Stimulated activated CD4-positive, alpha-beta T cell treated with anti-CD3 and anti-CD28 coated beads, Interleukin-12 subunit alpha, Interleukin-12 subunit beta, amount 100 ng/mL, for 4 hours (primary cell): Measurements from ENCODE around the gene ATAT1.
A peak's percentile ranks its signal among the peaks of the same experiment; 100 is the strongest.

ENCODE experiments used
- DNase-seq: peaks from one replicate; pipeline ENCODE4 v3.0.0-alpha.2; 2020

Gene ATAT1

GRCh38 chr6:30614044-30614842 lies 12.4 kb upstream of the ATAT1 start:
- DNase-seq = no peak

DNA sequence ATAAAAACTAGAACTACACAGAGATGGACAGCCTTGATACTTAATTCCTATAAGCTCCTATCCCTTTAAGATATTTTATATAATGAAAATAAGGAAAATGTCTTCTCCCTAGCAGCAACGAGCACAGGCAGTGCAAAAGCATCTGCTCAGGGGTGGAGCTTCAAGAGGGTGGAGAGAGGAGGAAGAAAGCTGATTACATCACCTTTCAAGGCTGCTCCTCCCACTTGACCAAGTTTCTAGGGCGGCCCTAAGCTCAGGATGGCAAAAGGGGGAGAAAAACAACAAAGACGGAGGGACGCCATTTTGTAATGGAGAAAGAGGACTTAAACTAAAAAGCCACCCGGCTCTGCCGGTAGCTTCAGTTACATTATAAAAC lies 11.8 kb upstream of the ATAT1 start:
- DNase-seq = peak; percentile 65

DNA sequence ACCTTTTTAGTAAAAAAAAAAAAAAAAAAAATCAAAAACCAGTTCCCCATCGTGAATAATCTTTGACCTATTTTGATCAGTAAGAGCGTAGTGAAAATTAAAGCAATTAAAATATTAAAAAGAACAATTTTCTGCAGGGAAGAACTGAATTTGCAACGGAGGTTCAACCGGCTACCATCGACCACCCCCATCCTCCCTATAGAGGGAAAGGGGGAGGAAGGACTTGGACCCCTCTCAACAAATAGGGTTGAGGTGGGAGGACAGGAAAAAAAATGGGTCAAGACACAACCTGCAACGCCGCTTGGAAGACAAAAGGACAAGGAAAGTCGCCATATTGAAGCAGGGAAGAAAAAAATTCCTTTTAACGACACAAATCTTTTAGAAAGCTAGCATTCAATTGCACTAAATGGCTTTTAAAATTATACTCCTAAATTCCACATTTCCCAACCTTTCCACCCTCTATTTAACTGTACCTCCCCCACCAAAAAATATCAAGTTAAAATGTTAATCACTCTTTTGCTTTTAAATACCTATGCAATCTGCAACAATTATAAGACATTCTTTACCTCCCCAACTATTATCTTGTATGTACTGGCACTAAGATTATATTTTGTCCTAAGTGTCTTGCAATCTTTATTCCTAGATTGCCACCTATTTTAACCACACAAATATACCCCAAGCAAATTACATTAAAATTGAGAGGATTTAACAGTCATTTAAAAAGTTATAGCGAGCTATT lies 11.3 kb upstream of the ATAT1 start:
- DNase-seq = no peak

- no peak for DNase-seq
Measured at GRCh38 chr6:30615958-30616810, 10.5 kb upstream of the ATAT1 start.

DNA sequence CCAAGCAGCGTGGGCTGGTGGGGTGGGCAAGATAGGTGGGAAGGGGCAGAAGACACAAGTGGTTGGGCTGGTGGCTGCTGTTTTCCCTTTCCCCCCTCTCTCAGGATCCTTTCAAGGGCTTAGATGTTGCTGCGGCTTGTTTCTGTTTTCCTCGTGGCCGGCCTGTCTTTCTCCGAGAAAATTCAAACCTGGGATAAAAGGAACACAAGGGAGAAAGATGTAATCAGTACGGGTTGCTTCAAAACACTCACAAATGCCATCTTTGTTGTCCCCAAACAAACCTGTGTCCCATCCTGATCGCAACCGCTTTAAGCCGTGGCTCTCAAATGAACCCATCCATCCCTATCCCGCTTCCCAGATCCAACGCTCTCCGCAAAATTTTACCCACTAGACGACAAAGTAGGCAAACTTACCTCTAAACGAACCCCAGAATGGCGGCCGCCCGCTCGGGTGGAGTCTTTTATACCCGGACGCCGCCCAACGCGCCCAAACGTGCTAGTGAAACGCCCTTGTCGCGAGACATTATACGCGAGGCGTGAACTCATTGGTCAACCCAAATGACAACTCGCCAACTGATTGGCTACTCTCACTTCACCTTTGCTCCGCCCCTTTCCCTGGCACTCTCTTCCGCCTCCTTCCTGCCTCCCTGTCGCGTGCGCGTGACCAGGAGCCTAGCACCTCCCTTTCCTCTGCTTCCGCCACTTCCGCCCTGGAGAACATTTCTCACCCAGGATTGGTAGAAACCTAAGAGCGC lies 9.7 kb upstream of the ATAT1 start, which contains the start of gene PPP1R10:
Gene PPP1R10, minus strand, starts transcription at position 433 of the 754 bp plus-strand sequence. CDS start 7,299 bp downstream, outside the sequence.
- peak; percentile 95 for DNase-seq

DNA sequence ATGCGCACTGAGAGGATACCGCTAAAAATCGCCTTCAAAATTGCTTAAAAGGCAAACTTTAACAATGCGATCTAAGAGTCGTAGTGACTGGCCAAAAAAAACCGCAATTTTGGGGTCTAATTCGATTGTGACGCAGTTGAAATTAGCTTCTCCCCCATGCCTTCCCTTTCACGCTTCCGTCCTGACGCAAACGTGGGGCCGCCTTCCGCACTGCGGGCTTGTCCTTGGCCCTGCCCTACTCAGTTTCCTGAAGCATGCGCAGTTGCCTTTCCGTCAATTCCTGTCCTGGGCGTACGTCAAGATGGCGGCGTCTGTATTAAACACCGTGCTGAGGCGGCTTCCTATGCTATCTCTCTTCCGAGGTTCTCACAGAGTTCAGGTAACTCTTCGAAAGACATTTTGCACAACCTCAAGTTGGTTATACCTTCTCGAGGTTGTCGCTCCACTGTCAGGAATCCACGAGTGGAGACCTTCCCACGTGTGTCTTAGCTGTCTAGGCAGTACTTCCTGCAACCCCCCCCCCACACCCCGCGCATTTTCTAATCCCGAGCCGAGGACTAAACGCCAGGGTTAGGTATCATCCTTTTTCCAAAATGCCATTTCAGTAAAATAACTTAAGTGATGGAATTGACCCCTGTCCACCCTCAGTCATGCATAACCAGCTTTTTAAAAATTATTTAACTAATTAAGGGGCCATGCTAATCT lies 9.0 kb upstream of the ATAT1 start, which contains the start of gene MRPS18B:
Gene MRPS18B, plus strand, starts transcription at position 276 of the 705 bp plus-strand sequence. Its CDS starts 26 bp downstream, at position 302.
- DNase-seq = peak; percentile 94

DNA sequence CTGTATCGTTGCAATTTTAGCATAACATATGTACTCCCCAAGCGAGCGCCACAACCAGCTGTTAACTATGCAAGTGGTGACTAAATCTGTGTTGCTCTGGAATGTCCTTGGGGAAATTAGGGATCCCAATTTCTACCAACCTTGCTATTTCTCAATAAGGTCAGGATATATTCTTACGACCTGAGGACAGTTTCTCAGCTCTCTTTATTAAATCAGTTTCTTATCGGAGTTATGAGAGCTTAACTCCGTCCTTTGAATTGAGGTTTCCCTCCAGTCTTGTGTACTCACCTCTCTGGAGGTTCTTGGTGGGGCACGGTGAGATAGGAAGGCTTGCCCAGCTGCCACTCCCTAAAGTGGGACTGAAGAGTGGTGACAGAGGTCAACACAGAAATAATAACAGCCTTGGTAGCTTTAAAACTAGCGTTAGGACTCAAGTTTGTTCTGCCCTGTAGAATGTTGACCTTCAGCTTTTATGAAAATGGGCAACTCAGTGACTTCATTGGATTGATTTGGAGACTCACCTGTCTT lies 8.3 kb upstream of the ATAT1 start:
- DNase-seq = no peak

- no peak for DNase-seq
Measured at GRCh38 chr6:30619561-30619960, 7.1 kb upstream of the ATAT1 start.

GRCh38 chr6:30625511-30625910 lies 1.2 kb upstream of the ATAT1 start:
- no peak for DNase-seq

DNA sequence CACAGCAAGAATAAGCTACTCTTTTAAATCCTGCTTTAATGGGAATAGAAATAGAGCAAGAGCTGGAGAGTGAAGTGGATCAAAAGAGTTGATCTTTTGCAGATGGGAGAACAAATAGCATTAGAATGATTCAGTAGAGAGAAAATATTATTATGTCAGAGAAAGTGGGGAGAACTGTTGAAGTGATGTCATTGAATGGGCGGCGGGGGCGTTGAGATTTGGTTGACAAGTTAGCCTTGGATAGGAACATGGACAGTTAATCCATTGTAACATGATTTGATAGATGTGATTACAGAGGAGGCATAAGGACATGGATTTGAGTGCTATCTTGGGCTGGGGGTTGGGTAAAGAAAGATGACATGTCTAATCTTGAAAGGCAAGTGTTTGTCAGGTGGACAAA lies 9.2 kb downstream of the ATAT1 start:
- DNase-seq = no peak

- DNase-seq = no peak
Measured at GRCh38 chr6:30640481-30640880, 13.8 kb downstream of the ATAT1 start.

- no peak for DNase-seq
Measured at GRCh38 chr6:30641048-30641447, 14.4 kb downstream of the ATAT1 start.

- no peak for DNase-seq
Measured at GRCh38 chr6:30643656-30644055, 17.0 kb downstream of the ATAT1 start.

GRCh38 chr6:30644769-30645168 lies 18.1 kb downstream of the ATAT1 start:
- DNase-seq = no peak

DNA sequence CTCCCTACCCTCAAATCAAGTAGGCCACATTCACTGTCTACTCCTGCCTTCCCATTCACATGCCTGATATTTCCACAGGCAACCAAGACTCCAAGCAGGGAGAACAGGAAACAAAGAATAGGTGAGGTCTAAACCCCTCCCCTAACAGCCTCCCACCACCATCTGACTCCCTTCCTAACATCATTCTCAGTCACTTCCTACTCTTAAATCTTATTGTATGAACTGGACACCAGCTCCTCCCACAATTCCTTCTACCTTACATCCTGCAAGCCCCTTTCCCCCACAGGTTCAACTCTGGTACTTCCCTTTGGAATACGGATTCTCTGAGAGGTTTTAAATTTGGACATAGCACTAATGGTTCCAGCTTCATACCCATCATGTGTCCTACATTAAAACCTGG lies 19.3 kb downstream of the ATAT1 start:
- no peak for DNase-seq

DNA sequence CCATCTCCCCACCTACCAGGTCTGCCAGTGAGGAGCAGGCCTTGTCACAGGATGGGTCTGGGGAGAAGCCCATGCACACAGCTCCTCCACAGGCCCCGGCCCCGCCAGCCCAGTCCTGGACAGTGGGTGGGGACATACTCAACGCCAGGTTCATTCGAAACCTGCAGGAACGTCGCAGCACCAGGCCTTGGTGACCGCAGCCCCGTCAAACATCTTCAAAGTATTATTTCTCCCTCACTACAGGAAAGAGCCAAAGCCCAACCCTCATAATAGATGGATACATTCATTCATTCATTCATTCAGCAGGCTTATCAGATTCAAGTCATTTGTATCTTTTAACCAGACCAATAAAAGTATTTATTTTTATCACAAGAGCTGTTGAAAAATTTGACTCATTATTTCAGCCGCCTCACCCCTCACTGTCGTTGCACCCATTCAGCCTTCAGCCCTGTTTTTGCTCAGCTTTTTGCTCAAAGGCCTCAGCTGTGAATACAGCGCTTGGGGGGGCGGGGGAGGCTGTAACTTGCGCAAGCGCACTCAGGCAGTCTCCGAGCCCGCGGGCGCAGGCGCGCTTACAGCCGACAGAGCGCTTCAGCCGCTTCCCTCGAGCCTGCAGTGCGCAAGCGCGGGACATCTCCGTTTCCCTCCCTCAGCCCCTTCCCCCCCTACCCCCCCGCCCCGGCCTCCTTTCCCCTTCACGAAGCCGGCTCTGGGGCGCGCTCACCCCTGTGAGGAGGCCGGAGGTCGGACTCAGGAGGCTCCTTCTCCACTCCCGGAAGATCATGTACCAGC lies 20.0 kb downstream of the ATAT1 start, which contains the start of gene C6orf136:
Gene C6orf136, plus strand, starts transcription at position 684 of the 792 bp plus-strand sequence. Its CDS starts 99 bp downstream, at position 783.
- peak; percentile 90 for DNase-seq

- DNase-seq = peak; percentile 75
Measured at GRCh38 chr6:30647242-30648116, 20.8 kb downstream of the ATAT1 start.

- DNase-seq = no peak
Measured at GRCh38 chr6:30651143-30651542, 24.5 kb downstream of the ATAT1 start.
